ENCODE results near the gene PACS2. TPM values are rescaled to one million over a fixed set of nuclear protein-coding genes. Genes with fewer than 3 reads are reported as not detected.

PACS2 gene
- total and polyA plus RNA-seq, 4 donors: 69.2 to 177 (median 123) TPM

GRCh38 chr14:105374389-105374788 lies 59.8 kb downstream of the PACS2 start:
- H3K27ac ChIP-seq (ENCODE audit: low read depth, low read length): no peak overlapping the region
- no peaks in the 10 kb centered on the region for H3K9me3 ChIP-seq (ENCODE audit: control insufficient read depth, insufficient read depth, low read length)
- whole genome bisulfite sequencing (ENCODE audit: insufficient coverage): 97% methylated on average over 11 of the region's 11 CpGs
- no peaks in the 10 kb centered on the region for H3K27me3 ChIP-seq (ENCODE audit: control insufficient read depth, insufficient read depth, low read length)
- H3K36me3 ChIP-seq (ENCODE audit: control insufficient read depth, insufficient read depth, low read length): peaks cover 73% of the 10 kb centered on the region
- peaks cover 5% of the 10 kb centered on the region for H3K4me1 ChIP-seq (ENCODE audit: control insufficient read depth, insufficient read depth, low read length)
- no peak overlapping the region for H3K4me3 ChIP-seq (ENCODE audit: low read depth, low read length)
- DNase-seq (ENCODE audit: low read depth in 4 of 6, low spot score in 6 of 6): no peak

GRCh38 chr14:105375635-105376057 lies 61.1 kb downstream of the PACS2 start:
- WGBS (ENCODE audit: insufficient coverage): 86% methylated on average over 4 of the region's 4 CpGs
- Histone ChIP-seq H3K4me1 (ENCODE audit: control insufficient read depth, insufficient read depth, low read length) (peaks cover 5% of the 10 kb centered on the region), H3K27me3 (ENCODE audit: control insufficient read depth, insufficient read depth, low read length) (no peaks in the 10 kb centered on the region), H3K36me3 (ENCODE audit: control insufficient read depth, insufficient read depth, low read length) (peaks cover 78% of the 10 kb centered on the region), H3K4me3 (ENCODE audit: low read depth, low read length) (no peak overlapping the region), H3K9me3 (ENCODE audit: control insufficient read depth, insufficient read depth, low read length) (no peaks in the 10 kb centered on the region), H3K27ac (ENCODE audit: low read depth, low read length) (no peak overlapping the region)
- DNase-seq (ENCODE audit: low read depth in 4 of 6, low spot score in 6 of 6): no peak

GRCh38 chr14:105376521-105377440 lies 62.2 kb downstream of the PACS2 start:
- H3K27ac ChIP-seq (ENCODE audit: low read depth, low read length): no peak overlapping the region
- 82% methylated on average over 32 of the region's 34 CpGs for WGBS (ENCODE audit: insufficient coverage)
- DNase-seq (ENCODE audit: low read depth in 4 of 6, low spot score in 6 of 6): no peak
- H3K36me3 ChIP-seq (ENCODE audit: control insufficient read depth, insufficient read depth, low read length): peaks cover 78% of the 10 kb centered on the region
- H3K27me3 ChIP-seq (ENCODE audit: control insufficient read depth, insufficient read depth, low read length): no peaks in the 10 kb centered on the region
- H3K4me3 ChIP-seq (ENCODE audit: low read depth, low read length): no peak overlapping the region
- no peaks in the 10 kb centered on the region for H3K4me1 ChIP-seq (ENCODE audit: control insufficient read depth, insufficient read depth, low read length)
- no peaks in the 10 kb centered on the region for H3K9me3 ChIP-seq (ENCODE audit: control insufficient read depth, insufficient read depth, low read length)

- H3K27me3 ChIP-seq (ENCODE audit: control insufficient read depth, insufficient read depth, low read length): no peaks in the 10 kb centered on the region
- no peak overlapping the region for H3K27ac ChIP-seq (ENCODE audit: low read depth, low read length)
- peaks cover 80% of the 10 kb centered on the region for H3K36me3 ChIP-seq (ENCODE audit: control insufficient read depth, insufficient read depth, low read length)
- no peaks in the 10 kb centered on the region for H3K9me3 ChIP-seq (ENCODE audit: control insufficient read depth, insufficient read depth, low read length)
- no peak overlapping the region for H3K4me3 ChIP-seq (ENCODE audit: low read depth, low read length)
- H3K4me1 ChIP-seq (ENCODE audit: control insufficient read depth, insufficient read depth, low read length): no peaks in the 10 kb centered on the region
- WGBS (ENCODE audit: insufficient coverage): 91% methylated on average over 23 of the region's 23 CpGs
- DNase-seq (ENCODE audit: low read depth in 4 of 6, low spot score in 6 of 6): no peak
Observed at GRCh38 chr14:105377555-105378182, 63.1 kb downstream of the PACS2 start.

- no peak overlapping the region for H3K27ac ChIP-seq (ENCODE audit: low read depth, low read length)
- peaks cover 85% of the 10 kb centered on the region for H3K36me3 ChIP-seq (ENCODE audit: control insufficient read depth, insufficient read depth, low read length)
- H3K9me3 ChIP-seq (ENCODE audit: control insufficient read depth, insufficient read depth, low read length): no peaks in the 10 kb centered on the region
- H3K27me3 ChIP-seq (ENCODE audit: control insufficient read depth, insufficient read depth, low read length): no peaks in the 10 kb centered on the region
- no peak overlapping the region for H3K4me3 ChIP-seq (ENCODE audit: low read depth, low read length)
- WGBS (ENCODE audit: insufficient coverage): 97% methylated on average over 7 of the region's 11 CpGs
- H3K4me1 ChIP-seq (ENCODE audit: control insufficient read depth, insufficient read depth, low read length): no peaks in the 10 kb centered on the region
- DNase-seq (ENCODE audit: low read depth in 4 of 6, low spot score in 6 of 6): no peak
Observed at GRCh38 chr14:105378199-105378598, 63.7 kb downstream of the PACS2 start.

GRCh38 chr14:105378873-105379685 lies 64.5 kb downstream of the PACS2 start:
- DNase-seq (ENCODE audit: low read depth in 4 of 6, low spot score in 6 of 6): no peak
- 97% methylated on average over 17 of the region's 17 CpGs for WGBS (ENCODE audit: insufficient coverage)
- H3K4me1 ChIP-seq (ENCODE audit: control insufficient read depth, insufficient read depth, low read length): no peaks in the 10 kb centered on the region
- no peak overlapping the region for H3K27ac ChIP-seq (ENCODE audit: low read depth, low read length)
- no peaks in the 10 kb centered on the region for H3K27me3 ChIP-seq (ENCODE audit: control insufficient read depth, insufficient read depth, low read length)
- peaks cover 86% of the 10 kb centered on the region for H3K36me3 ChIP-seq (ENCODE audit: control insufficient read depth, insufficient read depth, low read length)
- H3K9me3 ChIP-seq (ENCODE audit: control insufficient read depth, insufficient read depth, low read length): no peaks in the 10 kb centered on the region
- H3K4me3 ChIP-seq (ENCODE audit: low read depth, low read length): no peak overlapping the region

- no peaks in the 10 kb centered on the region for H3K27me3 ChIP-seq (ENCODE audit: control insufficient read depth, insufficient read depth, low read length)
- WGBS (ENCODE audit: insufficient coverage): 93% methylated on average over 14 of the region's 14 CpGs
- H3K36me3 ChIP-seq (ENCODE audit: control insufficient read depth, insufficient read depth, low read length): peaks cover 91% of the 10 kb centered on the region
- no peaks in the 10 kb centered on the region for H3K4me1 ChIP-seq (ENCODE audit: control insufficient read depth, insufficient read depth, low read length)
- no peak overlapping the region for H3K4me3 ChIP-seq (ENCODE audit: low read depth, low read length)
- no peaks in the 10 kb centered on the region for H3K9me3 ChIP-seq (ENCODE audit: control insufficient read depth, insufficient read depth, low read length)
- no peak for DNase-seq (ENCODE audit: low read depth in 4 of 6, low spot score in 6 of 6)
- no peak overlapping the region for H3K27ac ChIP-seq (ENCODE audit: low read depth, low read length)
Observed at GRCh38 chr14:105379946-105380345, 65.4 kb downstream of the PACS2 start.

GRCh38 chr14:105380756-105381155 lies 66.2 kb downstream of the PACS2 start:
- 95% methylated on average over 19 of the region's 19 CpGs for WGBS (ENCODE audit: insufficient coverage)
- DNase-seq (ENCODE audit: low read depth in 4 of 6, low spot score in 6 of 6): no peak
- H3K27ac ChIP-seq (ENCODE audit: low read depth, low read length): no peak overlapping the region
- no peak overlapping the region for H3K4me3 ChIP-seq (ENCODE audit: low read depth, low read length)
- H3K27me3 ChIP-seq (ENCODE audit: control insufficient read depth, insufficient read depth, low read length): no peaks in the 10 kb centered on the region
- no peaks in the 10 kb centered on the region for H3K9me3 ChIP-seq (ENCODE audit: control insufficient read depth, insufficient read depth, low read length)
- peaks cover 99% of the 10 kb centered on the region for H3K36me3 ChIP-seq (ENCODE audit: control insufficient read depth, insufficient read depth, low read length)
- H3K4me1 ChIP-seq (ENCODE audit: control insufficient read depth, insufficient read depth, low read length): no peaks in the 10 kb centered on the region

- WGBS (ENCODE audit: insufficient coverage): 94% methylated on average over 27 of the region's 27 CpGs
- Histone ChIP-seq H3K9me3 (ENCODE audit: control insufficient read depth, insufficient read depth, low read length) (no peaks in the 10 kb centered on the region), H3K36me3 (ENCODE audit: control insufficient read depth, insufficient read depth, low read length) (peaks cover 99% of the 10 kb centered on the region), H3K27me3 (ENCODE audit: control insufficient read depth, insufficient read depth, low read length) (no peaks in the 10 kb centered on the region), H3K4me1 (ENCODE audit: control insufficient read depth, insufficient read depth, low read length) (no peaks in the 10 kb centered on the region), H3K4me3 (ENCODE audit: low read depth, low read length) (no peak overlapping the region), H3K27ac (ENCODE audit: low read depth, low read length) (no peak overlapping the region)
- no peak for DNase-seq (ENCODE audit: low read depth in 4 of 6, low spot score in 6 of 6)
Observed at GRCh38 chr14:105381446-105382342, 67.1 kb downstream of the PACS2 start.
